Parathyroid adenoma (tissue), 2 donors: ENCODE measurements around the gene KRT40.

Source experiments
- H2AFZ ChIP-seq: fragments of 300-600 bp; sonication (generic); one replicate; pipeline ENCODE4 v1.7.0; 2017; ENCODE audit warnings: antibody characterized with exemption, mild to moderate bottlenecking
- H3K27ac ChIP-seq: fragments of 300-600 bp; sonication (generic); one replicate; pipeline ENCODE4 v1.7.0; 2017
- H3K27me3 ChIP-seq: fragments of 300-600 bp; sonication (generic); one replicate; pipeline ENCODE4 v1.7.0; 2017; ENCODE audit warnings: low read length; ENCODE audit not compliant: control insufficient read depth, insufficient read depth
- H3K36me3 ChIP-seq: fragments of 300-600 bp; sonication (generic); one replicate; pipeline ENCODE4 v1.7.0; 2017; ENCODE audit warnings: low read length; ENCODE audit not compliant: control insufficient read depth, insufficient read depth
- H3K4me1 ChIP-seq: fragments of 300-600 bp; sonication (generic); one replicate; pipeline ENCODE4 v1.7.0; 2017; ENCODE audit warnings: control low read depth
- H3K4me2 ChIP-seq: fragments of 300-600 bp; sonication (generic); one replicate; pipeline ENCODE4 v1.7.0; 2017; ENCODE audit warnings: low read length
- H3K4me3 ChIP-seq: fragments of 300-600 bp; sonication (generic); one replicate; pipeline ENCODE4 v1.7.0; 2017; ENCODE audit warnings: low read depth, low read length
- H3K79me2 ChIP-seq: fragments of 300-600 bp; sonication (generic); one replicate; pipeline ENCODE4 v1.7.0; 2017; ENCODE audit warnings: control low read depth
- H3K9ac ChIP-seq: fragments of 300-600 bp; sonication (generic); one replicate; pipeline ENCODE4 v1.7.0; 2017; ENCODE audit warnings: mild to moderate bottlenecking
- H3K9me3 ChIP-seq: fragments of 300-600 bp; sonication (generic); one replicate; pipeline ENCODE4 v1.7.0; 2017; ENCODE audit warnings: low read length; ENCODE audit not compliant: control insufficient read depth
- CTCF ChIP-seq: fragments of 300-600 bp; sonication (generic); IDR thresholded peaks from one replicate; pipeline ENCODE4 v1.7.0; 2017; ENCODE audit warnings: antibody characterized with exemption, mild to moderate bottlenecking
- donor health status: primary hyperparathyroidism.

KRT40 gene

GRCh38 chr17:40932608-40933007 is 51.5 kb downstream of the KRT40 start:
- Histone ChIP-seq H3K27me3 (no peaks in the 10 kb centered on the region), H3K36me3 (no peaks in the 10 kb centered on the region), H3K4me1 (no peaks in the 10 kb centered on the region), H3K9ac (no peak overlapping the region), H3K4me3 (no peak overlapping the region), H3K27ac (no peak overlapping the region), H3K4me2 (no peak overlapping the region), H2AFZ (no peak overlapping the region), H3K9me3 (no peaks in the 10 kb centered on the region), H3K79me2 (no peaks in the 10 kb centered on the region)
- no peak for TF ChIP-seq CTCF

- Histone ChIP-seq H3K27ac (no peak overlapping the region), H3K9ac (no peak overlapping the region), H3K4me1 (no peaks in the 10 kb centered on the region), H3K36me3 (no peaks in the 10 kb centered on the region), H3K9me3 (no peaks in the 10 kb centered on the region), H3K4me2 (no peak overlapping the region), H2AFZ (no peak overlapping the region), H3K4me3 (no peak overlapping the region), H3K79me2 (no peaks in the 10 kb centered on the region), H3K27me3 (no peaks in the 10 kb centered on the region)
- TF ChIP-seq CTCF, result no peak
Observed at GRCh38 chr17:40931311-40931710, 52.8 kb downstream of the KRT40 start.
